Thoracic aorta (tissue), 2 donors: ENCODE measurements around the gene UGT8. TPM values are rescaled to one million over a fixed set of nuclear protein-coding genes. Genes with fewer than 3 reads are reported as not detected.

ENCODE experiments used
- ATAC-seq: fragments of 150-250 bp; one replicate; pipeline ENCODE4 v1.8.0; 2017; ENCODE audit warnings: low read depth; ENCODE audit not compliant: insufficient number of reproducible peaks, low FRiP score
- DNase-seq: peaks from one replicate; pipeline ENCODE4 v3.0.0-alpha.2; 2020; ENCODE audit warnings: low spot score
- H3K27ac ChIP-seq, 2 donors: fragments of 200-600 bp; sonication (generic); 1 replicate in 1 of 2; 2 replicates in 1 of 2; pipeline ENCODE4 v1.5.1; 2016; ENCODE audit warnings: mild to moderate bottlenecking in 2 of 2, moderate library complexity in 2 of 2
- H3K27me3 ChIP-seq: fragments of 200-600 bp; sonication (generic); replicated peaks from 2 replicates; pipeline ENCODE4 v1.6.0; 2016; ENCODE audit warnings: mild to moderate bottlenecking; ENCODE audit not compliant: insufficient read depth
- H3K36me3 ChIP-seq: fragments of 200-600 bp; sonication (generic); one replicate; pipeline ENCODE4 v1.5.1; 2016
- H3K4me1 ChIP-seq, 2 donors: fragments of 200-600 bp; sonication (generic); 1 replicate in 1 of 2; 2 replicates in 1 of 2; pipeline versions ENCODE4 v1.5.1 to v1.6.0; 2016; ENCODE audit warnings: low read depth in 2 of 2, mild to moderate bottlenecking in 1 of 2; ENCODE audit not compliant: control insufficient read depth in 1 of 2
- H3K4me3 ChIP-seq: fragments of 200-600 bp; sonication (generic); 2 replicates; pipeline ENCODE4 v1.5.1; 2016; ENCODE audit warnings: mild to moderate bottlenecking
- H3K9me3 ChIP-seq: fragments of 200-600 bp; sonication (generic); 2 replicates; pipeline ENCODE4 v1.5.1; 2016
- total RNA-seq, 2 donors: library from RNA; depleted of rRNA; stranded (reverse); fragments of >200 nt; gene quantifications; one replicate each; pipeline versions ENCODE4 v1.1.0 to v1.2.3, GENCODE V29; 2016
- TF ChIP-seq, protein P1 (sequence below): fragments of 200-600 bp; sonication (generic); IDR thresholded peaks from one replicate; pipeline ENCODE4 v1.5.1; 2019; ENCODE audit warnings: antibody characterized with exemption

The UGT8 gene
- total RNA-seq, 2 donors from 2014 or later, result 0.14 to 2.3 TPM

DNA sequence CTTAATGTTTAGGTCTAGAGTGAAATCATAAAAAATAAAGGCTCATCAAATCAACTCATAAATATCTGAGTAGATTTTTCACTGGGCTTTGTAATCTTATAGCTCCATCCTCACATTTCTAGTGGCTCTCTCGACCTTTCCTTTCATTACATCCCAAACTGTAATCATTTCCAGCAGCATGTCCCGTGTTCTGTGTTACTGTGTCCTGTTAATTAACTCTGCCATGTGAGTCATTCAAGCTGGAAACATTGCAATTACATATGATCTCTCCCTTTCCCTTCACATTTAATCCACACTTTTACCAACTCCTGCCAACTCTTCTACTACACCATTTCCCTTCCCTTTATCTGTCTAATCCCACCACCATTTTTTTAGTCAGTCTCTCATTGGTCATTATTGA is 75.5 kb downstream of the UGT8 start:
- H3K4me3 ChIP-seq, result no peak overlapping the region
- no peak overlapping the region for H3K27ac ChIP-seq
- H3K9me3 ChIP-seq, result no peaks in the 10 kb centered on the region
- H3K27me3 ChIP-seq, result no peaks in the 10 kb centered on the region
- TF ChIP-seq, protein P1, sequence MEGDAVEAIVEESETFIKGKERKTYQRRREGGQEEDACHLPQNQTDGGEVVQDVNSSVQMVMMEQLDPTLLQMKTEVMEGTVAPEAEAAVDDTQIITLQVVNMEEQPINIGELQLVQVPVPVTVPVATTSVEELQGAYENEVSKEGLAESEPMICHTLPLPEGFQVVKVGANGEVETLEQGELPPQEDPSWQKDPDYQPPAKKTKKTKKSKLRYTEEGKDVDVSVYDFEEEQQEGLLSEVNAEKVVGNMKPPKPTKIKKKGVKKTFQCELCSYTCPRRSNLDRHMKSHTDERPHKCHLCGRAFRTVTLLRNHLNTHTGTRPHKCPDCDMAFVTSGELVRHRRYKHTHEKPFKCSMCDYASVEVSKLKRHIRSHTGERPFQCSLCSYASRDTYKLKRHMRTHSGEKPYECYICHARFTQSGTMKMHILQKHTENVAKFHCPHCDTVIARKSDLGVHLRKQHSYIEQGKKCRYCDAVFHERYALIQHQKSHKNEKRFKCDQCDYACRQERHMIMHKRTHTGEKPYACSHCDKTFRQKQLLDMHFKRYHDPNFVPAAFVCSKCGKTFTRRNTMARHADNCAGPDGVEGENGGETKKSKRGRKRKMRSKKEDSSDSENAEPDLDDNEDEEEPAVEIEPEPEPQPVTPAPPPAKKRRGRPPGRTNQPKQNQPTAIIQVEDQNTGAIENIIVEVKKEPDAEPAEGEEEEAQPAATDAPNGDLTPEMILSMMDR, result no peak
- H3K4me1 ChIP-seq, result no peaks in the 10 kb centered on the region
- H3K36me3 ChIP-seq, result no peaks in the 10 kb centered on the region
- ATAC-seq, result no peak
- DNase-seq, result no peak

DNA sequence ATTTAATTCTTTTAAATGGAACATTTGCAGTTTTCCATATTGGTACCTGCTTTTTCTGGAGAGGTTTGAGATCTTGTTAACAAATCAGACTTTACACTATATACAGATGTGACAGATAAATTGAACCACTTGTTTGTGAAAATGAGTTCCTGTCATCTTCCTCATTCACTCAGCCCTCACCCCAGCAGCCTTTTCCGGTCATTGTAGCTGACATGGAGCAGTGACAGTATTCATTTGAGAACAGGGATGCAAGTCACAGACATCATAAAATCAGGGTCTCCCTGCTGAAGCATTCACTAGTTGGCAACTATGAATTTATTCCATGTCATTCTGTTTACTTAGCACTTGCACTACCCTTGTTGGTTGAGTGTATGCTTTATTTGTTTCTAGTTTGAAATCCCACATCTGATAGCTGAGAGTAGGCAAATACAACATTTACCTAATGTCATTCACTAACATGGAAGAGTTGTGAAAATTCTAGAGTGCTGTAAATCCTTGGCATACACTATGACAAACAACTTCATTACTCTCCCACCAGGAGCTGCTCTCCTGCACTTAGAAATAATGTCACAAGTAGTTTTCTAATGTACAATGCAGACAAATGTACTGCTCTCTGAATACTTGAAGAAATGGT is 78.9 kb downstream of the UGT8 start:
- H3K9me3 ChIP-seq, result no peaks in the 10 kb centered on the region
- DNase-seq (no peak), ATAC-seq (no peak)
- no peaks in the 10 kb centered on the region for H3K27me3 ChIP-seq
- no peaks in the 10 kb centered on the region for H3K36me3 ChIP-seq
- no peaks in the 10 kb centered on the region for H3K4me1 ChIP-seq
- H3K4me3 ChIP-seq, result no peak overlapping the region
- no peak overlapping the region for H3K27ac ChIP-seq
- TF ChIP-seq, protein P1, result no peak

DNA sequence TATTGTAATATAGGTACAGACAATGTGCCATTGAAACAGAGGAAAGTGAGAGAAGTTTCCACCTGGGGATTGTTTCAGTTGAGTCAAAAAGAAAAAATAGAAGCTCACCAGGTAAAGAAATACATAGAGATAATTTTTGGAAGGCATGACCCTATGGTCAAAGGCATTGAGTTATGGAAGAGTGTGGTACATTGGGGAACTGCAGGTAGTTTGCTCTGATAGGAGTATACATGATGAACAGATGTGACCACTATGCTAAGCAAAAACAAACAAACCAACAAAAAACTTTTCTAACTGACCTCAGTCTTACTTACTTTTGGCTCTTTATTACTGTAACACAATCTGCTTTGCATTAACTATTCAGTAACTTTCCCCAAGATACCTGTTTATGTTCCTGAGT is 85.9 kb downstream of the UGT8 start:
- ATAC-seq (no peak), DNase-seq (no peak)
- Histone ChIP-seq H3K4me3 (no peak overlapping the region), H3K27me3 (no peaks in the 10 kb centered on the region), H3K36me3 (no peaks in the 10 kb centered on the region), H3K9me3 (no peaks in the 10 kb centered on the region), H3K27ac (no peak overlapping the region), H3K4me1 (no peaks in the 10 kb centered on the region)
- TF ChIP-seq, protein P1, result no peak

DNA sequence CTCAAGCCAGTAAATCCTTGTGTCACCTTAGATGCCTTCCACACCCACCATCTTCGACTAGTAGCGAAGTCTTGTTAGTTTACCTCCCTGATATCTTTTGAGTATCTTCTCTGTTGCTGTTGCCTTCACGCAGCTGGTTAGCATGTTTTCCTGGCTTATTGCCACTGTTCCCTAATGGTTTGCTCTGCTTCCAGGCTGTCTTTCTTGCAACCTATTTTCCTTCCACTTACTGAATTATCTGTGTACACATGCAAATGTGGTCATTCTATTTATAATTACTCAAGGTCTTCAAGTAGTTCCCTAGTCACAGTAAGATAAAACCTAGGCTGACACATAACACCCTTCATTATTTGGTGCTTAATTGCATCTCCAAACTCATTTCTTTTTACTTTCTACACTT is 89.5 kb downstream of the UGT8 start:
- no peak for DNase-seq
- TF ChIP-seq, protein P1, result no peak
- Histone ChIP-seq H3K9me3 (no peaks in the 10 kb centered on the region), H3K4me3 (no peak overlapping the region), H3K4me1 (no peaks in the 10 kb centered on the region), H3K27ac (no peak overlapping the region), H3K36me3 (no peaks in the 10 kb centered on the region), H3K27me3 (no peaks in the 10 kb centered on the region)
- ATAC-seq, result no peak

DNA sequence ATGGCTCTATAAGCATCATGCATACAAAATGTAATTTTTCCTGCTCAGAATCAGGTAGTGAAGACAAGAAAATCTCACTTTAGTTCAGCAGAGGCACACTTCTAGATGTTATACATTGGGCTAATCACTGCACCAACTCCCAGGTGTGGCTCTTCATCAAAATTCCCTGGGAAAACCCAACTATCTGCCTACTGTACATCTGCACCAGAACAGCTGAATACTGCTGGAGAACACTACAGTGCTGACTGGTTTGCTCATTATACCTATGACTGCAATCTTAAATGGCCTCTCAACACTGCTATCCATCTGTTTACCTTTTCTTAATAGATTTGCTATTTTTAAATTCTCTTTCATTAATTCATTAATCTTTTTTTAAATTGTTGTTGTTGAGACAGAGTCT is 92.0 kb downstream of the UGT8 start:
- Histone ChIP-seq H3K4me3 (no peak overlapping the region), H3K27ac (no peak overlapping the region), H3K36me3 (no peaks in the 10 kb centered on the region), H3K27me3 (no peaks in the 10 kb centered on the region), H3K9me3 (no peaks in the 10 kb centered on the region), H3K4me1 (no peaks in the 10 kb centered on the region)
- DNase-seq, result no peak
- no peak for ATAC-seq
- TF ChIP-seq, protein P1, result no peak
